ENCODE results near the gene DNAH12. TPM values are rescaled to one million over a fixed set of nuclear protein-coding genes. Genes with fewer than 3 reads are reported as not detected.
"Not testable (repeated sequence)": the region's sequence is repeated elsewhere in the genome, so short reads cannot be mapped to it uniquely, and the experiment has no call there.

DNAH12 gene
- total RNA-seq, 1 donor from 2014 or later = 0.22 TPM

DNA sequence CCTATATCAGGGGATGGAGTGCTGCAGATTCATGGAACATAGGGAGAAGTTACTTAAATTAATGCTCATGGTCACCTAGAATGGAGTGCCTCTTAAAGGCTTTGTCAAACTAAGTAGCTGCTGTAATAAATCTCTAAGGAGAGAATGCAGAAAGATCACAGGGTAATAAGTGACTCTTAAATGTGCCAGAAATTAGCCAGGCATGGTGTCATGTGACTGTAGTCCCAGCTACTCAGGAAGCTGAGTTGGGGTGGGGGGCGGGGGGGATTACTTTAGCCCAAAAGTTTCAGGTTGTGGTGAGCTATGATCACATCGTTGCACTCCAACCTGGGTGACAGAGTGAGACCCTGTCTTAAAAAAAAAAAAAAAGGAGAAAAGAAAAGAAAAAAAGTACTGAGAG lies 160.7 kb downstream of the DNAH12 start:
- Mint-ChIP-seq H3K9me3 (ENCODE audit: unreplicated experiment) (no peaks in the 10 kb centered on the region), H3K36me3 (ENCODE audit: unreplicated experiment) (no peaks in the 10 kb centered on the region), H3K4me1 (ENCODE audit: low read depth, unreplicated experiment) (no peaks in the 10 kb centered on the region), H3K27me3 (ENCODE audit: unreplicated experiment) (no peaks in the 10 kb centered on the region), H3K4me3 (ENCODE audit: unreplicated experiment) (no peak overlapping the region), H3K27ac (ENCODE audit: unreplicated experiment) (no peak overlapping the region)
- TF ChIP-seq, protein P1, sequence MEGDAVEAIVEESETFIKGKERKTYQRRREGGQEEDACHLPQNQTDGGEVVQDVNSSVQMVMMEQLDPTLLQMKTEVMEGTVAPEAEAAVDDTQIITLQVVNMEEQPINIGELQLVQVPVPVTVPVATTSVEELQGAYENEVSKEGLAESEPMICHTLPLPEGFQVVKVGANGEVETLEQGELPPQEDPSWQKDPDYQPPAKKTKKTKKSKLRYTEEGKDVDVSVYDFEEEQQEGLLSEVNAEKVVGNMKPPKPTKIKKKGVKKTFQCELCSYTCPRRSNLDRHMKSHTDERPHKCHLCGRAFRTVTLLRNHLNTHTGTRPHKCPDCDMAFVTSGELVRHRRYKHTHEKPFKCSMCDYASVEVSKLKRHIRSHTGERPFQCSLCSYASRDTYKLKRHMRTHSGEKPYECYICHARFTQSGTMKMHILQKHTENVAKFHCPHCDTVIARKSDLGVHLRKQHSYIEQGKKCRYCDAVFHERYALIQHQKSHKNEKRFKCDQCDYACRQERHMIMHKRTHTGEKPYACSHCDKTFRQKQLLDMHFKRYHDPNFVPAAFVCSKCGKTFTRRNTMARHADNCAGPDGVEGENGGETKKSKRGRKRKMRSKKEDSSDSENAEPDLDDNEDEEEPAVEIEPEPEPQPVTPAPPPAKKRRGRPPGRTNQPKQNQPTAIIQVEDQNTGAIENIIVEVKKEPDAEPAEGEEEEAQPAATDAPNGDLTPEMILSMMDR (IDR thresholded peaks at IDR 0.05; ENCODE audit: partially characterized antibody, unreplicated experiment) = no peak
- no peak for DNase-seq

DNA sequence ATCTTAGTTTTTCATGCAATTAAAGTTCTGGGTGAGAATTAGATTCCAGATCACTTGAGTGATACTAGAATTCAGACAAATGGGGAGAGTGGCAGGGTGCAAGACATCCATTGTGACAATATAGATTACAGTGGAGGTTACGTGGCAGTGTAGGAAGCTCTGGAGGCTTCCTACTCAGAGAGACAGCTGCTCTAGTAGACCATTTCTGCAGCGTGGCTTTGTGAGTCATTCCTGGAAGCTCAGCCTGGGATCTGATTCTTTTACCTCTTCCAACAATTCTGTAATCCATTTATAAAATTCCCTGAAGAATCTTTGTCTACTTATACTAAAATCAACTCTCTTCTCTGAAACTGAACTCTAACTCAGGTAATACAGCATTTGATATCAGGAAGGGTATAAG lies 161.2 kb downstream of the DNAH12 start:
- DNase-seq = no peak
- TF ChIP-seq, protein P1 (IDR thresholded peaks at IDR 0.05; ENCODE audit: partially characterized antibody, unreplicated experiment) = no peak
- Mint-ChIP-seq H3K27me3 (ENCODE audit: unreplicated experiment) (no peaks in the 10 kb centered on the region), H3K4me3 (ENCODE audit: unreplicated experiment) (no peak overlapping the region), H3K27ac (ENCODE audit: unreplicated experiment) (no peak overlapping the region), H3K9me3 (ENCODE audit: unreplicated experiment) (no peaks in the 10 kb centered on the region), H3K4me1 (ENCODE audit: low read depth, unreplicated experiment) (no peaks in the 10 kb centered on the region), H3K36me3 (ENCODE audit: unreplicated experiment) (no peaks in the 10 kb centered on the region)

DNA sequence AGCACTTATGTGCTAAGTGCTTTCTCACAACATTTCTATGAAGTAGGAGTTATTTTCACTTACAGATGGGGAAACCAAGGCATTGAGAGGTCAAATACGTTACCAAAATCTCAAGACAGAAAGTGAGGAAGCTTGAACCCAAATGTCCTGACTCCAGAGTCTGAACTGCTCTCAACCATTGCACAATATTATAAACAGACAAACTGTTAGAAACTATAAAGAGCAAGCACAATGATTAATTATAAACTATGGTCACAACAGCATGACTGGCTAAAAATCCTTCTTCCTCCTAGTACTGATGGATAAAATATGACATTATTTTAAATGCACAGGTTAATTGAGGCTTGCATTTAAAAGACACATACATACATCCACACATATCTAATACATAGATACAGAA lies 173.8 kb downstream of the DNAH12 start:
- no peaks in the 10 kb centered on the region for H3K36me3 Mint-ChIP-seq (ENCODE audit: unreplicated experiment)
- no peaks in the 10 kb centered on the region for H3K9me3 Mint-ChIP-seq (ENCODE audit: unreplicated experiment)
- peaks cover 2% of the 10 kb centered on the region for H3K27me3 Mint-ChIP-seq (ENCODE audit: unreplicated experiment)
- no peak overlapping the region for H3K4me3 Mint-ChIP-seq (ENCODE audit: unreplicated experiment)
- no peaks in the 10 kb centered on the region for H3K4me1 Mint-ChIP-seq (ENCODE audit: low read depth, unreplicated experiment)
- TF ChIP-seq, protein P1 (IDR thresholded peaks at IDR 0.05; ENCODE audit: partially characterized antibody, unreplicated experiment) = no peak
- no peak for DNase-seq
- H3K27ac Mint-ChIP-seq (ENCODE audit: unreplicated experiment) = no peak overlapping the region

DNA sequence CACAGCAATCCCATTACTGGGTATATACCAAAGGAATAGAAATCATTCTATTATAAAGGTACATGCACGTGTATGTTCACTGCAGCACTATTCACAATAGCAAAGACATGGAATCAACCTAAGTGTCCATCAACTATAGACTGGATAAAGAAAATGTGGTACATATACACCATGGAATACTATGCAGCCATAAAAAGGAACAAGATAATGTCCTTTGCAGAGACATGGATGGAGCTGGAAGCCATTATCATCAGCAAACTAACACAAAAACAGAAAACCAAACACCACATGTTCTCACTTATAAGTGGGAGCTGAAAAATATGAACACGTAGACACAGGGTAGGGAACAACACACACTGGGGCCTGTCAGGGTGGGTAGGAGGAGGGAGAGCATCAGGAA lies 179.1 kb downstream of the DNAH12 start:
- not testable (repeated sequence) for H3K4me3 Mint-ChIP-seq (ENCODE audit: unreplicated experiment); H3K9me3 Mint-ChIP-seq (ENCODE audit: unreplicated experiment); H3K4me1 Mint-ChIP-seq (ENCODE audit: low read depth, unreplicated experiment); H3K36me3 Mint-ChIP-seq (ENCODE audit: unreplicated experiment); DNase-seq; H3K27me3 Mint-ChIP-seq (ENCODE audit: unreplicated experiment)
- H3K27ac Mint-ChIP-seq (ENCODE audit: unreplicated experiment) = peak overlapping the region; percentile 22

DNA sequence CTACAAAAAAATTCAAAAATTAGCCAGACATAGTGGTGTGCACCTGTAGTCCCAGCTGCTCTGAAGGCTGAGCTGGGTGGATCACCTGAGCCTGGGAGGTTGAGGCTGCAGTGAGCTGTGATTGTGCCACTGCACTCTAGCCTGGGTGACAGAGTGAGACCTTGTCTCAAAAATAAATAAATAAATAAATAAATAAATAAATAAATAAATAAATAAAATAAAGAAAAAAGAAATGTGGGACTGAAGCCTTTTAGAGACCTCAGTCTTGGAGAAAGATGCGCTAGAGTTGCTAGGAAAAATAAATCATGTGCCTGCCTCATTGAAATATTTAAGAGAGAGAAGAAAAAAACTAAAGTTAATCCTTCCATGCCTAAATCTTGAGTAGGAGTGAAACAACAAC lies 187.9 kb downstream of the DNAH12 start:
- H3K4me3 Mint-ChIP-seq (ENCODE audit: unreplicated experiment); H3K27ac Mint-ChIP-seq (ENCODE audit: unreplicated experiment); H3K9me3 Mint-ChIP-seq (ENCODE audit: unreplicated experiment); H3K36me3 Mint-ChIP-seq (ENCODE audit: unreplicated experiment); DNase-seq; H3K27me3 Mint-ChIP-seq (ENCODE audit: unreplicated experiment); H3K4me1 Mint-ChIP-seq (ENCODE audit: low read depth, unreplicated experiment): not testable (repeated sequence)

DNA sequence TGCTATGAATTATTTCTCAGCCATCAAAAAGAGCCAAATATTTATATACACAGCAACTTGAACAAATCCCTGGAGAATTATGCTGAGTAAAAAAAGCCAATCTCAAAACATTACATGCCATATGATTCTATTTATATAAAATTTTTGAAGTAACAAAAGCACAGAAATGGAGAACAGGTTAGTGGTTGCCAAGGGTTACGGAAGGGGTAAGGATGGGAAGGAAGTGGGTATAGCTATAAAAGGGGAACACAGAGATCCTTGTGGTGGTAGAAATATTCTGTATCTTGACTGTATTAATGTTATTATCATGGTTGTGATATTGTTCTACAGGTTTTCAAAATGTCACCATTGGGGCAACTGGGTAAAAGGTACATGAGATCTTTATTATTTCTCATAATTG lies 189.4 kb downstream of the DNAH12 start:
- DNase-seq = no peak
- TF ChIP-seq, protein P1 (IDR thresholded peaks at IDR 0.05; ENCODE audit: partially characterized antibody, unreplicated experiment) = no peak
- Mint-ChIP-seq H3K4me3 (ENCODE audit: unreplicated experiment) (no peak overlapping the region), H3K27ac (ENCODE audit: unreplicated experiment) (no peak overlapping the region), H3K9me3 (ENCODE audit: unreplicated experiment) (no peaks in the 10 kb centered on the region), H3K4me1 (ENCODE audit: low read depth, unreplicated experiment) (no peaks in the 10 kb centered on the region), H3K27me3 (ENCODE audit: unreplicated experiment) (no peaks in the 10 kb centered on the region), H3K36me3 (ENCODE audit: unreplicated experiment) (no peaks in the 10 kb centered on the region)

All from glutamatergic neuron (in vitro differentiated cells).